HL-60/S4 treated with retinoic acid at 250 ng/mL for 4 days and 3 days (cell line): ENCODE results near the gene SHC3.

Experiments
- in situ Hi-C: fragments of 300-500 bp; cut with MboI; formaldehyde crosslinking; loops from 2 replicates; pipeline ENCODE4 v1.7.0; 2022; ENCODE audit warnings: low sequenced_read_pairs

SHC3 gene

DNA sequence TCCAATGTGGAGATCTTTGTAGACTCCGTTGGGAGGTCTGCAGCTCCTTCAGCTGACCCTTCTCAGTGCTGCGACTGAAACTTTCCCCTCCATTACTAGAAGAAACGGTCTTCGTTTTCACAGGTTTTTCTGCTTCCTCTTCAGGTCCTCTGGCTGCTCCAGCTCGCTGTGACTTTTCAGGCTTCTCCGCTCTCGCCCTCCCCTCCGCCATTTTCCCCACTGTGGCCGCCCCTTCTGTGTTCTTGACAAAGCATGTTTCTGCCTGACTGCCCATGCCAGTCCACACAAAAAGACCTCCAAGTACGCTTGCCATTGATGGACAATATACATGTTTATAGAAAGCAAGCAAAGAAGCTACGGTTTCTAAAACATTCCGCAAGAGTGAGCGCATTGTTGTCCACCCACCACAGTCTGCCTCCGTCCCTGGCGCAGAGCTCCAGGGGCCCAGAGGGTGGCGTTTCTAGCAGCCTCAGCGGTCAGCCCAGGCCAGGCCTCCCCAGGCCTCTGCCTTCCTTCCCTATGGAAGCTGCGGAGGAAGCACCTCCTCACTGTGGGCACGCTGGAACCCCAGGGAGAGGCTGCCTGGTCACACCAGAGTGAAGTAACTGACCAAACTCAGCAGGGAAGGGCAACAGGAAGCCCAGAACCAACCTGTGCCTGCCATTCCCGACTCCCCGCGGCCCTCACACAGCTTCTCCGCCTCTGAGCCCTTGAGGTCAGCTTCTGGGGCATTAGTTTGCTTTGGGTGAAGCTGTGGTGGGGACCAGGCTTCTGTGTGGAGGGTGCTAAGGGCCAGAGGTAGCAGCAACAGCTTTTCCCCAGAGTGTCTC lies 207.3 kb downstream of the SHC3 start:
- in situ Hi-C loops: no loop called here

DNA sequence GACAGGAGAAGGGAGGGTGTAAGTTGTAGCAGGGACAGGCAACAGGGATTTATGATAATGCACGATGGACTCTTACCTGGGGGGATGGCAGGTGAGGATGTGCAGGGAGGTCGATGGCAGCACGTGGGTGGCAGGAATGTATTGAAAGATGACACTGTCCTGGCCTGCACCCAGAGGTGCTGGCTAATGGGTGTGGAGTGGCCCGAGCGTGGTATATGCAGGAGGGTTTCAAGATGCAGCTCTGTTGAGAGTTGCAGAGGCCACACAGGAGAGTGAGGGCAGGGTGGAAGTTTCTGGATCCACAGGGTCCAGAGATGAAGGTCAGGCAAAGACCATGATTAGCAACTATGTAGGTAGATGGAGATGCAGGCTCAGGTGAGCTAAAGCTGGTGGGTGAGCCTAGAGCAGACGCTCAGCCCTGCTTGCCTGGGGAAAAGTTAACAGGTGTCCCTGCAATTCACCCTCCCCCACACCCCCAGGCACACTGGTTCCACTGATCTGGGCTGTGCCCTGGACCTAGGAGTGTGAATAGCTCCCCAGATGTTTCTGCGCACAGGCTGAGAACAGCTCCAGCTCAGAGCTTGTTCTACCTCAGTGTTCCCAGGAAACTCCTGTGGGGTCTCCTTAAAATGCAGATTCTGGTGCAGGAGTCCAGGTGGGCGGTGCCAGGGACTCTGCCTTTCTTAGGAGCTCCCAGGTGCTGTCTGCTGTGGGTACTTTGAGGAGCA lies 208.8 kb downstream of the SHC3 start:
- in situ Hi-C loops: no loop called here

DNA sequence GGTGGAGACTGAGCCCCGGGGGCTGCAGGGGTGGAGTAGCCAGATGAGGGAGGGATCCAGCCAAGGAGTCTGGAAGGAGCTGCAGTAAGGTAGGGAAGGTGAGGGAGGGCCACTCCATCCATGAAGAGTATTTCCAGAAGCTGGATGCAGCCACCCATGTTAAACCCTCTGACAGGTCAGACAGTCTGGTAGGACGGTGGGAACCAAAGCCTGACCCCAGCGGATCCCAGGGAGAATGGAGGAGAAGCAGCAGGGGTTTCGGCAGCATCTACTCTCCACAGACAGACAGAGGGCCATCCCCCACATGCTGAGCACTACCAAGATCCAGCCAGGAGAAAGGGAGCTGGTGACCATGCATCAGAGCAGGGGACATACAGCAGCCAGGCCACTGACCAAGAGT lies 209.8 kb downstream of the SHC3 start:
- in situ Hi-C loops: no loop called here

DNA sequence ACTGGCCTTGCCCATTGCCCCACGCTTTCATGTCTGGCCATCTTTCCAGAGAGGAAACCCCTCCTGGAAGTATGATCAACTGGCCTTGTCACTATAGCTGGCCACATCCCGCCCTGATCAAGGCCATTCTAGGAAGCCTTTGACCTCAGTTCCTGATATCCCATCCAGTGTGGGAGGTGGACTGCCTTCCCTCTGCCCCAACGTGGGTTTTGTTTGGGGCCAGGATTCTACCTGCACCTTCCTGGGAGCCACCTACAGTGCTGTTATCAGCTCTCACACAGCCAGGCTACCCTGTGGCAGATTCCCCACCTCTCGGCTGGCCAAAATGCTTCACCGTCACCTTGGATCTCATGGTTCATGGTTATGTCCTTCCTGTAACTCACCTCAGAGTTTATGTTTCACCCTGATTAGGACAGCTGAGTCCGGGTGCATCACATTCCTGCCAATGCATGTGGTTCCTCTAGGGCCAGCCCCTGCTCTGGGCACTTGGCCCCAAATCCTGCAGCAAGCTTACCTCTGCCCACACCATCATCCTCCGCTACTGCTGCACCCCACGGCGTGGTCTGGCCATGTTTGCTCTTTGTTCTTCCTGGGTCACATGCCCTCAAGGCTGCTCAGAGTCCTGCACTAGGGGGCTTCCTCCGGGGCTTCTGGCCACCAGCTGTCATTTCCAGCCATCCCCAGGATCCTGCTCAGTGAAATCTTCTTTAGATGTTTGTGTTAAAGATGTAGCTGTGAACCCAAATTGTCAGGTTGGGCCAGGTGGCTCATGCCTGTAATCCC lies 211.5 kb downstream of the SHC3 start:
- in situ Hi-C loops: no loop called here

DNA sequence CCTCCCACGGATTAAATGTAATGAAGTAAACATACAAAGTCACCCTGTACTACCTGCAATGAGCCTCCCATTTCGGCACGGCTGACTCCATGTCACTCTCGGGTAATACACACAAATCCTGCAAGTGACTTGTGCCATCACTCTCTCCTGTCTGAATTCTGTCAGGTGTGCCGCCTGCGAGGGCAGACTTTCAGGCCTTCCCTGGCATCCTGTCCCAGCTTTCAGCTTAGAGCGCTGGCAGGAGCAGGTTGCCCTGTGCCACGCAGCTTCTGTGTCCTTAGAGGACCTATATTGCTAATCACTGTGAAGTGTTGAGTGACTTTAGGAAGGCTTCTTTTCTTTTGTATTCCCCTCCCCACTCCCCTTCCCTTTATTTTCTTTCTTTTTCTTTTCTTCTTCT lies 213.1 kb downstream of the SHC3 start:
- in situ Hi-C loops: no loop called here

DNA sequence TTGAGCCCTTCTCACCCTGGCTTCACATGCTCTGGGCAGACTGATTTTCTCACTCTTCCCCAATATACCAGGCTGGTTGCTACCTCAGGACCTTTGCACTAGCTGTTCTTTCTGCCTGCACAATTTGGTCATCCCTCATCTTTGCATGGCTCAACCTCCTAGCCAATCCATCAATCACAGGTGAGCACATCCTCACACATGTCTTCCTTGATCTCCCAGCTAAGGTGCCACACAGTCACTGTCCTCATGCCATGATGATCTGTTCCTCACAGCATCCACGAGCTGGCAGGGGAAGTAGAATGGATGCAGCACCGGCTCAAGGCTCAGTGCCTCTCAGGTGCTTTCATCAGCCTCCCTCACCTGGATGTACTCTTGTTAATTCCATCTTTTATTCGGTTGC lies 218.0 kb downstream of the SHC3 start:
- in situ Hi-C loops: no loop called here

DNA sequence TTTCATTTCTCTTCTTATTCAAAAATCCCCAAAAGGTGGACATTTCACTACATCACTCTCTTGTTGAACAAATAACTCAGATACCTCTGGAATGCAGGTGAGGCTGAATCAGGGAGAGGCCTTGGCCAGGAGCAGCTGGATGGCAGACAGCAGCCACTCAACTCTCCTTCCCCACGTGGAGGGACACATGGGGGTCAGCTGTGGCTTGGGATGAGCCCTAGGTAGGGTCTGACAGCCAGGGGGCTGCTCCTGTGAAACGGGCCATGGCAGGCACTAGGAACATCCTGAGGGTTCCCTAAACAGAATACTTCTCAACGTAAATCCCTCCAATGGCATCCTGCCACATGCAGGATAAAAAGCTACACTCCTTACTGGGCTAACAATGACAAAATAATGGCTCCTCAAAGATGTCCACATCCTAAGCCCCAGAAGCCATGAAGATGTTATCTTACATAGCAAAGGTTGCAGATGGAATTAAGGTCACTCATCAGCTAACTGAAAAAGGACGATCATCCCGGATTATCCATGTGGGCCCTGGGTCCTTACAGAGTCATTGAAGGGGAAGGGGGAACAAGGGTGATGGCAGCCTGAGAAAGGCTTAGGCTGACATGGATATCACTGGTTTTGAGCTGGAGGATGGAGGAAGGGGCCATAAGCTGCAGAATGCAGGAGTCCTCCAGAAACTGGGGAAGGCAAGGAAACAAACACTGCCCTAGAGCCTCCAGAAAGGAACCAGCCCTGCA lies 218.7 kb downstream of the SHC3 start:
- in situ Hi-C loops: no loop called here

DNA sequence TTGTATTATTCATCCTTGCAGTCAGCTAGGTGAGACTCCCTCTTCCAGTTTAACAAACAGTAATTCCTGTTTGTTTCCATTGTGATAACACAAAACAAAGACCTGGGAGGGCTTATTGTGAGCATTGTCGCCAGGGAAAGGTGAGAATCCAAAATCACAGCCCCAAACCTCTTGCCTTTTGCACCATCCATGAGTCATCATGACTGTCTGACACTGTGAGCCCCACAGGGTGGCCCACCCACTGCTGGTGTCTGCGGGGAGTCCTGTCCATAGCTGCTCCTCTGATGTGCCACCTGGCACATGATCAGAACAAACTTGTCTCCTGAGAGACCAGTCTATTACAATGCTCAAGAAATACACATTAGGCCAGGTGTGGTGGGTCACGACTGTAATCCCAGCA lies 221.1 kb downstream of the SHC3 start:
- in situ Hi-C loops: no loop called here
